LNCaP clone FGC (cell line): ENCODE data around the gene ARHGEF6.

Experiments
- DNase-seq: peaks from one replicate; pipeline ENCODE4 v3.0.0-alpha.2; 2011; ENCODE audit warnings: low read depth
- H3K4me3 ChIP-seq: 2 replicates; pipeline ENCODE4 v1.5.1; 2011; ENCODE audit warnings: mild to moderate bottlenecking, low read depth, low read length, control low read depth
- CTCF ChIP-seq: IDR thresholded peaks from 2 replicates; pipeline ENCODE4 v1.5.1; 2012; ENCODE audit warnings: mild to moderate bottlenecking; ENCODE audit not compliant: control insufficient read depth, insufficient read depth; ENCODE audit errors: extremely low read depth

The ARHGEF6 gene

GRCh38 chrX:136662976-136663375 lies 117.8 kb downstream of the ARHGEF6 start:
- no peak overlapping the region for H3K4me3 ChIP-seq
- TF ChIP-seq CTCF = no peak
- DNase-seq = no peak

GRCh38 chrX:136662104-136662503 lies 118.6 kb downstream of the ARHGEF6 start:
- H3K4me3 ChIP-seq = no peak overlapping the region
- no peak for DNase-seq
- no peak for TF ChIP-seq CTCF

DNA sequence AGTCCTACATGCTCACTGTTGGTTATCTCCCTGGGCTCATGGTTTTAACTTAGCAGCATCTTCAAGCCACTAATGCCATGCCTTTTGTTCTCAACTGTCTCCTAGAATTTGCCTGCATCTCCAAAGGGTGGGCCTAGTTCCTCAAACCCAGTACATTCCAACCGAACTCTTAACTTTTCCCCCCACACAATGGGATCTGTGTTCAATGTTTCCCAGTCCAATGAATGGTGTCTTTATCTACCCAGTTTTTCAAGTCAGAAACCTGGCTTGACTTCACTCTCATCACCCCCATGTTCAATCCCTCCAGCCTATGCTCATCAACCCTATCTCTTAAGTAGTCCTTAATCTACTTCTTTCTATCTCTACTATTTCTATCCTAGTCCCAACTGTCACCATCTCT lies 119.8 kb downstream of the ARHGEF6 start:
- no peak for DNase-seq
- H3K4me3 ChIP-seq = no peak overlapping the region
- no peak for TF ChIP-seq CTCF

DNA sequence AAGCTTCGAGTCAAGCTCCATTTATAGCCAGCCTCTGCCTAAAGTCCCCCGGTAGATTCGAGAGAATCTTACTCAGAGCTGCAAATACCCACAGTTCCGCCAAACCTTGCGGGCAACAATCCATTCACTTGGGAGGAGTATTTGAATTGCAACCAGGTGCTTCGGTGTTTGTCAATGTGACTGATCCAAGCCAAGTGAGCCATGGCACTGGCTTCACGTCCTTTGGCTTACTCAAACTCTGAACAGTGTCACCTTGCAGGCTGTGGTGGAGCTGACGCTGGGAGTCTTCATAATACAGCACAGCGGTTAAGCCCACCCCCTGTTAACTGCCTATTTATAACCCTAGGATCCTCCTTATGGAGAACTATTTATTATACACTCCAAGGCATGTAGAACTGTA lies 121.6 kb downstream of the ARHGEF6 start:
- H3K4me3 ChIP-seq = no peak overlapping the region
- no peak for TF ChIP-seq CTCF
- DNase-seq = no peak

- DNase-seq = no peak
- TF ChIP-seq CTCF = no peak
- no peak overlapping the region for H3K4me3 ChIP-seq
Measured at GRCh38 chrX:136658151-136658550, 122.6 kb downstream of the ARHGEF6 start.

DNA sequence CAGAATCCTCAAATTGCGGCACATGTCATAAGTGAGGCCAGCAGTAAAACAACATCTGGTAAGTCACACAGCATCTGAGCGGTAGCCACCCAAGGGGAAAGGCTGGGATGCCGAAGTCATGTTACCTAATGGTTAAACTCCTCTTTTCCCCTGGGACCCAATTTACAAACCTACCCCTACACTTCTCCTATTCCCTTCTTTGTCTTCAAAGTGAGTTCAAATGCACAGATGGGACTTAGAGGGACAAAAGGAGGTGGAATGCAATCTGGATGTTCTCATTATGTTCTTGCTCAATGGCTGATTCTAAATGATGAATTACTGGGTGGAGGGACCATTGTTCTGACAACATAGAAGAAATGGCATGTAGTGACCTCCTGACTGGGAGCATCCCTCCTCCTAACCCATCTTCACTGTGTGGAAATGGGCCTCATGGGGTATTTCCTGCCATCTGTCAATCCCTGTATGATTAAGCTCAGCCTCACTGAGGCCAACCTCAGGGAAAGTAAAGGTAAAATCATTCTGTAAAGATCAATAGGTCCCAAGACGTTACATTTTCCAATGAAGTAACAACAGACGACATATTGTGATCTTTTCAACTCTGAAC lies 124.3 kb downstream of the ARHGEF6 start:
- TF ChIP-seq CTCF = no peak
- DNase-seq = no peak
- no peak overlapping the region for H3K4me3 ChIP-seq

DNA sequence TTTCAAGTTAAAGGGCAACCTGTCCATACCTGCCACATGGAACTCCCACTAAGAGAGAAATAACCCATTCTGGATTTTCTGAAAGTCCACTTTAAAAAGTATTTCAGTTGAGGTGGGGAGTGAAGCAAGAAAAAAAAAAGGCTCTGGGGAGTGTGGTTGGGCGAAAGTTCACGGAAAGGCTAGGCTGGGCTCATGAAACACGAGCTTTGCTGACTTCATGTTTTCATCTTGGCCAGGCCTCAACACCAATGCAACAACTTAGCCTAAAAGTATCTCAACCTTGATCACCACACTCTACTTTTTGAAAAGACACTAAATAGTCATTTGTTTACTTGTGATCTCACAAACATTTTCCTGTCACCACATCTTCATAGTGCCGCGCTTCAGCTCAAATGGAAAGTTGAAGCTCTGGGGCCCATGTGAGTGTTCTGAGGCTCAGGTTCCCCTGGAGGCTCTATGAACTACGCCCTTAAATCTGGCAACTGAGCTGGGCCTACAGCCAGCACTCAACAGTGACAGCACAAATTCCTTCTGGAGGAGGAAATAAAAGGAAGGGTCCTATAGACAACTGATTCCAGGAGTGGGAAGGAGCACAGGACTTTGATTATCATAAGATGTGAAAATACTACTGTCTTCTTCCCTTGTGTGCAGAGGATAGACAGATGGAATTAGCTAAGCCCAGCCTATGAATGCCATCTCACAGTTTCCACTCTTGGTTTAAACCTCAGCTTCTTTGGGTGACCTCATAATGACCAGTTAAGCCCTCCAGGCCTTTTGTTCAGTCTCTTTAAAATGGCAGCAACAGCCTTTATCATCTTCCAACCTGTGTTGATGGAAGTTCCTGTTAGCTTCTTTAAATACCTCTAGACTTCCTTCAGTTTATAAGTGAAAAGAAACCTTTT lies 127.7 kb downstream of the ARHGEF6 start:
- no peak for TF ChIP-seq CTCF
- DNase-seq = no peak
- no peak overlapping the region for H3K4me3 ChIP-seq
